ENCODE measurements around the gene RABL2B. TPM values are rescaled to one million over a fixed set of nuclear protein-coding genes. Genes with fewer than 3 reads are reported as not detected.
A peak's percentile ranks its signal among the peaks of the same experiment; 100 is the strongest.

The RABL2B gene
- total RNA-seq, 1 donor = 18.6 TPM

- TF ChIP-seq CTCF (IDR thresholded peaks at IDR 0.05; ENCODE audit: insufficient read depth, low read depth, low read length) = no peak
Measured at GRCh38 chr22:50734986-50735738, 48.3 kb downstream of the RABL2B start.

GRCh38 chr22:50734343-50734771, 49.1 kb downstream of the RABL2B start:
- H3K4me3 ChIP-seq (ENCODE audit: low read depth, low read length) = no peak overlapping the region
- no peak for DNase-seq (ENCODE audit: low read depth)
- TF ChIP-seq CTCF (IDR thresholded peaks at IDR 0.05; ENCODE audit: insufficient read depth, low read depth, low read length) = no peak

More at GRCh38 chr22:50734986-50735738, 48.3 kb downstream of the RABL2B start:
- H3K4me3 ChIP-seq (ENCODE audit: low read depth, low read length) = no peak overlapping the region
- no peak for DNase-seq (ENCODE audit: low read depth)

- TF ChIP-seq CTCF (IDR thresholded peaks at IDR 0.05; ENCODE audit: insufficient read depth, low read depth, low read length) = no peak
- no peak overlapping the region for H3K4me3 ChIP-seq (ENCODE audit: low read depth, low read length)
- peak; percentile 30 for DNase-seq (ENCODE audit: low read depth)
Measured at GRCh38 chr22:50733521-50734342, 49.7 kb downstream of the RABL2B start.

- no peak for DNase-seq (ENCODE audit: low read depth)
- no peak for TF ChIP-seq CTCF (IDR thresholded peaks at IDR 0.05; ENCODE audit: insufficient read depth, low read depth, low read length)
- H3K4me3 ChIP-seq (ENCODE audit: low read depth, low read length) = no peak overlapping the region
Measured at GRCh38 chr22:50732681-50733080, 50.8 kb downstream of the RABL2B start.

GRCh38 chr22:50731811-50732624, 51.4 kb downstream of the RABL2B start:
- H3K4me3 ChIP-seq (ENCODE audit: low read depth, low read length) = no peak overlapping the region
- DNase-seq (ENCODE audit: low read depth) = peak; percentile 45
- peak; percentile 90 for TF ChIP-seq CTCF (IDR thresholded peaks at IDR 0.05; ENCODE audit: insufficient read depth, low read depth, low read length)

- TF ChIP-seq CTCF (IDR thresholded peaks at IDR 0.05; ENCODE audit: insufficient read depth, low read depth, low read length) = no peak
- no peak overlapping the region for H3K4me3 ChIP-seq (ENCODE audit: low read depth, low read length)
- DNase-seq (ENCODE audit: low read depth) = no peak
Measured at GRCh38 chr22:50730941-50731661, 52.3 kb downstream of the RABL2B start.
